Posterior cingulate gyrus (tissue), 11 donors: Measurements from ENCODE around the gene GRIP1.

Experiments used
- DNase-seq, 10 donors: peaks; one replicate each; pipeline versions ENCODE4 v3.0.0 to v3.0.0-alpha.2; 2020 to 2021; ENCODE audit warnings: mixed read lengths in 3 of 10
- intact Hi-C: fragments of 100-400 bp; cut with DNase I; formaldehyde crosslinking; loops from one replicate; pipeline ENCODE4 v1.15.1; 2023

The GRIP1 gene

GRCh38 chr12:66607147-66607546 is 71.7 kb downstream of the GRIP1 start:
- DNase-seq = no peak
- intact Hi-C loops = no loop called here

- intact Hi-C loops = no loop called here
- no peak for DNase-seq
Measured at GRCh38 chr12:66605293-66605692, 73.6 kb downstream of the GRIP1 start.

- intact Hi-C loops = no loop called here
- DNase-seq = no peak
Measured at GRCh38 chr12:66603981-66604479, 74.8 kb downstream of the GRIP1 start.

- DNase-seq = no peak
- intact Hi-C loops = no loop called here
Measured at GRCh38 chr12:66603461-66603860, 75.4 kb downstream of the GRIP1 start.

GRCh38 chr12:66602483-66603143 is 76.3 kb downstream of the GRIP1 start:
- DNase-seq = no peak
- intact Hi-C loops = no loop called here

- intact Hi-C loops = no loop called here
- DNase-seq = no peak
Measured at GRCh38 chr12:66600903-66601302, 78.0 kb downstream of the GRIP1 start.

GRCh38 chr12:66599816-66600215 is 79.1 kb downstream of the GRIP1 start:
- intact Hi-C loops = no loop called here
- DNase-seq = no peak

GRCh38 chr12:66598608-66599007 is 80.3 kb downstream of the GRIP1 start:
- intact Hi-C loops = no loop called here
- DNase-seq = no peak

GRCh38 chr12:66598079-66598478 is 80.8 kb downstream of the GRIP1 start:
- DNase-seq = no peak

GRCh38 chr12:66596199-66596598 is 82.7 kb downstream of the GRIP1 start:
- DNase-seq = no peak
- intact Hi-C loops = no loop called here

More at GRCh38 chr12:66598079-66598478, 80.8 kb downstream of the GRIP1 start:
- intact Hi-C loops = no loop called here

GRCh38 chr12:66594688-66595087 is 84.2 kb downstream of the GRIP1 start:
- intact Hi-C loops = no loop called here

GRCh38 chr12:66590275-66590985 is 88.4 kb downstream of the GRIP1 start:
- DNase-seq = no peak
- intact Hi-C loops = no loop called here

More at GRCh38 chr12:66594688-66595087, 84.2 kb downstream of the GRIP1 start:
- DNase-seq = no peak

GRCh38 chr12:66589095-66589494 is 89.8 kb downstream of the GRIP1 start:
- intact Hi-C loops = no loop called here

GRCh38 chr12:66587912-66588311 is 91.0 kb downstream of the GRIP1 start:
- DNase-seq = no peak
- intact Hi-C loops = no loop called here

More at GRCh38 chr12:66589095-66589494, 89.8 kb downstream of the GRIP1 start:
- no peak for DNase-seq

- DNase-seq = no peak
- intact Hi-C loops = no loop called here
Measured at GRCh38 chr12:66584673-66585072, 94.2 kb downstream of the GRIP1 start.

- no peak for DNase-seq
- intact Hi-C loops = no loop called here
Measured at GRCh38 chr12:66573605-66574004, 105.3 kb downstream of the GRIP1 start.

GRCh38 chr12:66572845-66573244 is 106.0 kb downstream of the GRIP1 start:
- no peak for DNase-seq
- intact Hi-C loops = no loop called here

- intact Hi-C loops = no loop called here
- no peak for DNase-seq
Measured at GRCh38 chr12:66571361-66571915, 107.4 kb downstream of the GRIP1 start.

GRCh38 chr12:66563220-66563619 is 115.7 kb downstream of the GRIP1 start:
- DNase-seq = no peak
- intact Hi-C loops = no loop called here

- intact Hi-C loops = no loop called here
- no peak for DNase-seq
Measured at GRCh38 chr12:66555113-66555512, 123.8 kb downstream of the GRIP1 start.

GRCh38 chr12:66552716-66553115 is 126.2 kb downstream of the GRIP1 start:
- intact Hi-C loops = no loop called here
- no peak for DNase-seq

GRCh38 chr12:66550626-66551025 is 128.2 kb downstream of the GRIP1 start:
- intact Hi-C loops = no loop called here
- no peak for DNase-seq
